ENCODE measurements around the gene NOLC1.

DNA sequence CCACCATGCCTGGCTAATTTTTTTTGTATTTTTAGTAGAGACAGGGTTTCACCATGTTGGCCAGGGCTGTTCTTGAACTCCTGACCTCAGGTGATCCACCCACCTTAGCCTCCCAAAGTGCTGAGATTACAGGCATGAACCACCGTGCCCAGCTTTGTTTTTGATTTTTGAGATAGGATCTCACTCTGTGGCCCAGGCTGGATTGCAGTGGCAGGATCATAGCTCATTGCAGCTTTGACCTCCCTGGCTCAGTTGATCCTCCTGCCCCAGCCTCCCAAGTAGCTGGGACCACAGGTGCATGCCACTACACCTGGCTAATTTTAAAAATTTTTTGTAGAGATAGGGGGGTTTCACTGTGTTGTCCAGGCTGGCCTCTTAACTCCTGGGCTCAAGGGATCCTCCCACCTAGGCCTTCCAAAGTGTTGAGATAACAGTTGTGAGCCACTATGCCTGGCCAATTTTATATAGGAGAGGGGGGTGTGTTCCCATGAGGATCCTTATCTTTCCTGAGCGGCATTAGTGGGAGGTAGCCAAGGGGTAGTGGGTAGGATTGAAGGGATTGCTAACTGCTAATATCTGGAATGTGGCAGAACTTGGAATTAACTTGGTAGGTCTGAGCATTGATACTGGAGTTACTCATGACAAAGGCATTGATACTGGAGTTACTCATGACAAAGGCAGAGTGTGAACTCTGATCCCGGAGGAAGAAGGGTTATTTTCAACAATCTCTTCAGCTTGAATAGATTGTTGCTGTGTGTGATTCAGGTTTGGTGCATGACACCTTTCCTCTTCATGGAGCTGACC, 1.0 kb upstream of the NOLC1 start:
- TF ChIP-seq POLR2A (IDR thresholded peaks at IDR 0.05) (no peak), CTCF (IDR thresholded peaks at IDR 0.05) (no peak)

Data from Peyer's patch (tissue), 4 donors.